GM19238 (cell line): ENCODE data around the gene ZNF316.

Source experiments
- DNase-seq: peaks from one replicate; pipeline ENCODE4 v3.0.0; 2011; ENCODE audit warnings: low spot score; ENCODE audit not compliant: insufficient read length

Gene ZNF316

DNA sequence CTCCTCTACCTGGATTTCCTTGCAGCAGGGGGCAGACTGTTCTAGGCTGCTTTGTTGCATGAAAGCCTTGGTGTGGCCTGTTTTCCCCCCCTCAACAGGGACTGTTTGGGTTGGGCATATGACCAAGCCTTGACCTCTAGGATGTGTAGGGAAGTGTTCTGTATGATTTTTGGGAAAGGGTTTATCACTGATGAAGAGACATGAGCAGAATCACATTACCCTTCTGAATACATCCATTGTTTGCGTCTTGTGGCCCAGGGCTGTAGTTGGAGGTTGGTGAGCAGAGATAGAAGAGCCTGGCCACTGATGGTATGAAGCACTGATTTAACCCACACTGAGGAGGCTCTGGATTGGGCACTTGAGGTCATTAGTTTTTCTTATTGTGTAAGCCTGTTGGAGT lies 43.0 kb downstream of the ZNF316 start:
- no peak for DNase-seq

DNA sequence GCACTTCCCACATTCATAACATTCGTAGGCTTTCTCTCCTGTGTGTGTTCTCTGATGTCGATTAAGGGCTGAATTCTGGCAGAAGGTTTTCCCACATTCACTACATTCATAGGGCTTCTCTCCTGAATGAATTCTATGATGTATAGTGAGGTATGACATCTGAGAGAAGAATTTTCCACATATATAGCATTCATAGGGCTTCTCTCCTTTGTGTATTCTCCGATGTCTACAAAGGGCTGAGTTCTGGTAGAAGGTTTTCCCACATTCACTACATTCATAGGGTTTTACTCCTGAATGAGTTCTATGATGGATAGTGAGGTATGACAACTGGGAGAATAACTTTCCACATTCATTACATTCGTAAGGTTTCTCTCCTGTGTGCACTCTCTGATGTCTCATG lies 54.0 kb downstream of the ZNF316 start:
- no peak for DNase-seq

DNA sequence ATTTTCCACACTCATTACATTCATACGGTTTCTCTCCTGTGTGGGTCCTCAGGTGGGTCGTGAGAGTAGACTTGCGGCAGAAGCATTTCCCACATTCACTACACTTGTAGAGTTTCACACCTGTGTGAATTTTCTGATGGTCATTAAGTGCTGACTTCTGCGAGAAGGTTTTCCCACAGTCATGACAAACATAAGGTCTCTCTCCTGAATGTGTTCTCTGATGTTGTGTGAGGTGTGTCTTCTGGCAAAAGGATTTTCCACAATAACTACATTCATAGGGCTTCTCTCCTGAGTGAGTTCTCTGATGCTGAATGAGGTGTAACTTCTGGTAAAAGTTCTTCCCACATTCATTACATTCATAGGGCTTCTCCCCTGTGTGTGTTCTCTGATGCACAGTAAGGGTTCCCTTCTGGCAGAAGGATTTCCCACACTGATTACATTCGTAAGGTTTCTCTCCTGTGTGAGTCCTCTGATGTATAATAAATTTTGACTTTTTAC lies 54.5 kb downstream of the ZNF316 start:
- no peak for DNase-seq

DNA sequence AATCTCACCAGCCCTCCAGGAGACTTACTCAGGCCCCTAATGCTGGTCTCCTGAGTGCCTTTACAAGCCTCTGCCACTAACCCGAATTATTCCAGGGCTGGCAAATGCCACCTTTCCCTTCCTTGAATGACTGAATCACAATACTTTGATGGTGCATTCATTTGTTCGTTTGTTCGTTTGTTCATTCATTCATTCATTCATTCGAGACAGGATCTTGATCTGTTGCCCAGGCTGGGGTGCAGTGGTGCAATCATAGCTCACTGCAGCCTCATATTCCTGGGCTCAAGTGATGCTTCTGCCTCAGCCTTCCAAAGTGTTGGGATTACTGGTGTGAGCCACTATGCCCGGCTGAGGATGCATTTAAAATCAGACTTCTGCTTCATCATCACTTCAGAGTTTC lies 63.7 kb downstream of the ZNF316 start:
- DNase-seq = no peak

DNA sequence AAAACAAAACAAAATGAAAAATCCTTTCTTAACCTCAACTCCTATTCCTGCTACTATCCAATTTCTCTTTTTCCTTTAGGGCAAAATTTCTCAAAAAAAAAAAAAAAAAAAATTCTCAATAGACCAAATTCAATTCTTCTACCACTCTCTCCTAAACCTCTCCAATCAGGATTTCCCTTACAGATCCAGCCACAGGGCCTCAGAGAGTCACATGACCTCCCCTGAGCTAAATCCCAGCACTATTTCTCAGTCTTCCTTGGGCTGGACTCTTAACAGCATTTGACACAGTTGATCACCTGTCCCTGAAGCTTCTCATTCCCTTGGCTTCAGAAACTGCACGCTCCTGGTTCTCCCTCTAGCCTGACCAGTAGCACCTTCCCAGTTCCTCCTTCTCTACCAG lies 64.7 kb downstream of the ZNF316 start:
- DNase-seq = no peak
